Thoracic aorta (tissue), 2 donors: ENCODE measurements around the gene MBTPS1. TPM values are rescaled to one million over a fixed set of nuclear protein-coding genes. Genes with fewer than 3 reads are reported as not detected.

Source experiments
- ATAC-seq: fragments of 150-250 bp; one replicate; pipeline ENCODE4 v1.8.0; 2017; ENCODE audit warnings: low read depth; ENCODE audit not compliant: insufficient number of reproducible peaks, low FRiP score
- DNase-seq: peaks from one replicate; pipeline ENCODE4 v3.0.0-alpha.2; 2020; ENCODE audit warnings: low spot score
- H3K27ac ChIP-seq, 2 donors: fragments of 200-600 bp; sonication (generic); 1 replicate in 1 of 2; 2 replicates in 1 of 2; pipeline ENCODE4 v1.5.1; 2016; ENCODE audit warnings: mild to moderate bottlenecking in 2 of 2, moderate library complexity in 2 of 2
- H3K27me3 ChIP-seq: fragments of 200-600 bp; sonication (generic); replicated peaks from 2 replicates; pipeline ENCODE4 v1.6.0; 2016; ENCODE audit warnings: mild to moderate bottlenecking; ENCODE audit not compliant: insufficient read depth
- H3K36me3 ChIP-seq: fragments of 200-600 bp; sonication (generic); one replicate; pipeline ENCODE4 v1.5.1; 2016
- H3K4me1 ChIP-seq, 2 donors: fragments of 200-600 bp; sonication (generic); 1 replicate in 1 of 2; 2 replicates in 1 of 2; pipeline versions ENCODE4 v1.5.1 to v1.6.0; 2016; ENCODE audit warnings: low read depth in 2 of 2, mild to moderate bottlenecking in 1 of 2; ENCODE audit not compliant: control insufficient read depth in 1 of 2
- H3K4me3 ChIP-seq: fragments of 200-600 bp; sonication (generic); 2 replicates; pipeline ENCODE4 v1.5.1; 2016; ENCODE audit warnings: mild to moderate bottlenecking
- H3K9me3 ChIP-seq: fragments of 200-600 bp; sonication (generic); 2 replicates; pipeline ENCODE4 v1.5.1; 2016
- CTCF ChIP-seq: fragments of 200-600 bp; sonication (generic); IDR thresholded peaks from one replicate; pipeline ENCODE4 v1.5.1; 2019; ENCODE audit warnings: antibody characterized with exemption
- total RNA-seq, 2 donors: library from RNA; depleted of rRNA; stranded (reverse); fragments of >200 nt; gene quantifications; one replicate each; pipeline versions ENCODE4 v1.1.0 to v1.2.3, GENCODE V29; 2016

MBTPS1 gene
- total RNA-seq, 2 donors from 2014 or later: 91.9 to 98.2 TPM

DNA sequence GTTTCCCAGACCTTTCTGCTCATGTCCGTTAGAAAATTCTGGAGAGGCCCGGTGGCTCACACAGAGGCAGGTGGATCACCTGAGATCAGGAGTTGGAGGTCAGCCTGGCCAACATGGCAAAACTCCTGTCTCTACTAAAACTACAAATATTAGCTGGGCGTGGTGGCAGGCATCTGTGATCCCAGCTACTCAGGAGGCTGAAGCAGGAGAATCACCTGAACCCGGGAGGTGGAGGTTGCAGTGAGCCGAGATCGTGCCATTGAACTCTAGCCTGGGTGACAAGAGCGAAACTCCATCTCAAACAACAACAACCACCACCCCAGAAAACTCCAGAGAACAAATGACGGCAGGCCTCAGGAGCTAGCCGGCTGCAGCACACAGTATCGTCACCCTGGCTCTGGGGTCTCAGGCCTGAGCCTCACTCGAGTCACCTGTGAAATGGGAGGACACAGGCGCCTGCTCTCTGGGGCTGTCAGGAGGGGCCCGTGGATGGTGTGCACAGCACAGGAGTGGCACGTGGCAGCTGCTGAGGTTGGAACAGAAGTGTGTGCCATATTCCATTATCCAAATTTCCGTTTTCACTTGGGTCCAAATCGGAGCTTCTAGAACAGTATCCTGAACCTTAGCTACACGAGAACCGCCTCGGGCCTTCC lies 70.8 kb downstream of the MBTPS1 start:
- no peak for TF ChIP-seq CTCF
- DNase-seq (no peak), ATAC-seq (no peak)
- Histone ChIP-seq H3K27me3 (no peaks in the 10 kb centered on the region), H3K36me3 (peaks cover 3% of the 10 kb centered on the region), H3K4me3 (no peak overlapping the region), H3K9me3 (no peaks in the 10 kb centered on the region), H3K4me1 (no peaks in the 10 kb centered on the region), H3K27ac (no peak overlapping the region)

DNA sequence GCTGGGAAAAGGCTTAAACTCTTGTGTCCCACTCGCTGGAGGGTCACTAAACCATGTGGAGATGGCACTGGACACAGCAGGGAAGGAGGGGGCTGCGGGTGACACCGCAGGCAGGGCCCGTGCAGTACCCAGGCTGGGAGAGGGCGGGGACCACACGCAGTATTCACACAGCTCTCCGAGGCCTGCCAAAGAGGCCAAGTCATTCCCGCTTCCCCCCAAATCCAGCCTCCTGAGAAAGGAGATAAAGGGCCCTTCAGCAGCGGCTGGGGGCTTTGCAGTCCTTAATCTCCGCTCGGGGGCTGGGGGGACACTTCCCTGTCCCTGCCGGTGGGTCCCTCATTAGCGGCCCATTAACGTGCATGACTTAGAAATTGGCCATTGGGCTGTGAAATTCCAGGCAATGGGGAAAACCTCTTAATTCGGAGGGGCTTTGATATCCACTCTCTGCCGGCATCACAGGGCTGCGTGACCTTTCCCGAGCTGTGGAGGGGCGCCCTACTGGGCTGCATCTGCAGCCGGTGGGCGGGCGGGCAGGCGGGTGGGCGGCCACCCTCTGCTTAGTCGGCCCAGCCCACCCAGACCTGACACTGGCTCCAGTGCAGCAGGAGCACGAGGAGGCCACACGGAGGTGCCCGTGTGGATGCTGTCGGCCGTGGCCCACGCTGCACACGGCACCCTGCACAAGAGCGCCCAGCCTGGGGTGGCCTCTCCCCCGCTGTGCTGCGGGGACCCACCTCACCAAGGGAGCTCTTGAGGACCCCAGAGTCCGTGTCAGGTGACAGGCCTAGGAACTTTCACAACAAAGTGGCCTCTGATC lies 71.5 kb downstream of the MBTPS1 start:
- ATAC-seq (no peak), DNase-seq (no peak)
- Histone ChIP-seq H3K9me3 (no peaks in the 10 kb centered on the region), H3K27ac (no peak overlapping the region), H3K4me1 (no peaks in the 10 kb centered on the region), H3K27me3 (no peaks in the 10 kb centered on the region), H3K36me3 (peaks cover 3% of the 10 kb centered on the region), H3K4me3 (no peak overlapping the region)
- TF ChIP-seq CTCF: no peak

DNA sequence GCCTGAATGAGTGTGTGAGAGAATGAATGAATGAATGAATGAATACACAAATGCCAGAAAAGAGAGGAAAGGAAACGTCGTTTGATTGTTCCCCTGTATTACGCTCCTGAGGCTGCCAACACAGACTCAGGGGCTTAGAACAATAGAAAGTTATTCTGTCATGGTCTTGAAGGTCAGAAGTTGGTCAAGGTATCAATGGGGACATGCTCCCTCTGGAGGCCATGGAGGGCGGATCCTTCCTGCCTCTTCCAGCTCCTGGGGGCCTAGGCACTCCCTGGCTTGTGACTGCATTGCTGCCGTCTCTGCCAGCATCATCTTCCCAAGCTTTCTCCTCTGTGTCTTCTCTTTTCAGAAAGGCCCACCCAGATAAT lies 72.6 kb downstream of the MBTPS1 start:
- no peaks in the 10 kb centered on the region for H3K36me3 ChIP-seq
- TF ChIP-seq CTCF: no peak
- H3K4me3 ChIP-seq: no peak overlapping the region
- no peaks in the 10 kb centered on the region for H3K27me3 ChIP-seq
- DNase-seq: no peak
- no peaks in the 10 kb centered on the region for H3K4me1 ChIP-seq
- no peaks in the 10 kb centered on the region for H3K9me3 ChIP-seq
- H3K27ac ChIP-seq: no peak overlapping the region
- ATAC-seq: no peak

DNA sequence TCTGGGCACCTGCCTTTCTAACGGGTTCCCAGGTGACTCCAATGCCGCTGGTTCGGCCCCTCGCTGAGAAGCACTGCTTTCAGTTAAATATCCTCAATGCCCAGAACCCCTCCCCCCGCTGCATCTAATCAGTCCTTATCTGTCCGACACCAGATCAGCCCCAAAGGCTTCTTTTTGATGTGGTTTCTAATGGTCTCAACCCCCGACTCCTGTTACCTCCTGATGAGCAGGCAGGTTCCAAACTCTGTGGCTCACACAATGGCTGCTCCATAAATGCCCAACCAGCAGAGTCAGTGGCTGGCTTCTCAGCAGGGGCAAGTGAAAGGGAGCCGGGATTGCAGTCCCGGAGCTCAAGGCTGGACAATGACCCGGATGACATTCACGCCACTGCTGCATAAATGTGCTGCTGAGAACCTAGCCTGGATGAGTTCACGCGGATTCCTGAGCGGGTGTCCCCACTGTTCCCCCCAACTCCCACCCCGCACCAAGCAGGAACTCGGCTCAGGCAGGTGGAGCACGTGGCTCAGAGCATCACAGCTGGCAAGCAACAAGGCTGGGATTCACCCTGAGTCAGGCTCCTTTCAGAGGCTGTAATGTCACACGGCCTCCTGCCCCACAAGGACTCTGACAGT lies 73.1 kb downstream of the MBTPS1 start:
- no peaks in the 10 kb centered on the region for H3K27me3 ChIP-seq
- H3K4me1 ChIP-seq: no peaks in the 10 kb centered on the region
- H3K9me3 ChIP-seq: no peaks in the 10 kb centered on the region
- no peak overlapping the region for H3K4me3 ChIP-seq
- no peak overlapping the region for H3K27ac ChIP-seq
- H3K36me3 ChIP-seq: no peaks in the 10 kb centered on the region
- ATAC-seq (no peak), DNase-seq (no peak)
- TF ChIP-seq CTCF: no peak

- Histone ChIP-seq H3K27me3 (no peaks in the 10 kb centered on the region), H3K4me1 (no peaks in the 10 kb centered on the region), H3K36me3 (no peaks in the 10 kb centered on the region), H3K9me3 (no peaks in the 10 kb centered on the region), H3K4me3 (no peak overlapping the region), H3K27ac (no peak overlapping the region)
- TF ChIP-seq CTCF: no peak
- ATAC-seq (no peak), DNase-seq (no peak)
These were observed 73.8 kb downstream of the MBTPS1 start for GRCh38 chr16:84042879-84043485.
